OCI-LY1 (cell line): ENCODE measurements around the gene METTL8.
A peak's percentile ranks its signal among the peaks of the same experiment; 100 is the strongest.
"Not testable (repeated sequence)": the region's sequence is repeated elsewhere in the genome, so short reads cannot be mapped to it uniquely, and the experiment has no call there.

Source experiments
- H2AFZ ChIP-seq: fragments of 200-600 bp; sonication (generic), shearing (Covaris generic); 2 replicates; pipeline ENCODE4 v1.6.0; 2014; ENCODE audit warnings: antibody characterized with exemption, mild to moderate bottlenecking, low read length
- H3F3A ChIP-seq: fragments of 200-600 bp; sonication (generic), shearing (Covaris generic); 2 replicates; pipeline ENCODE4 v1.6.0; 2014; ENCODE audit warnings: mild to moderate bottlenecking, antibody characterized with exemption, low read length, moderate library complexity; ENCODE audit not compliant: insufficient read depth
- H3K27ac ChIP-seq: fragments of 200-600 bp; sonication (generic); 2 replicates; pipeline ENCODE4 v1.5.1; 2014; ENCODE audit warnings: low read length, mixed run types, mild to moderate bottlenecking, low read depth; ENCODE audit not compliant: poor library complexity, severe bottlenecking
- H3K27me3 ChIP-seq: fragments of 200-600 bp; sonication (generic); 2 replicates; pipeline ENCODE4 v1.6.0; 2014; ENCODE audit warnings: antibody characterized with exemption, mild to moderate bottlenecking, low read length, moderate library complexity; ENCODE audit not compliant: insufficient read depth
- H3K36me3 ChIP-seq: fragments of 200-600 bp; sonication (generic); 2 replicates; pipeline ENCODE4 v1.6.1; 2014; ENCODE audit warnings: mild to moderate bottlenecking, antibody characterized with exemption, low read length, moderate library complexity, mixed read lengths; ENCODE audit not compliant: insufficient read depth
- H3K4me1 ChIP-seq: fragments of 200-600 bp; sonication (generic); 2 replicates; pipeline ENCODE4 v1.5.1; 2014; ENCODE audit warnings: mild to moderate bottlenecking, low read length, moderate library complexity; ENCODE audit not compliant: insufficient read depth, severe bottlenecking
- H3K4me2 ChIP-seq: fragments of 200-600 bp; sonication (generic), shearing (Covaris generic); 2 replicates; pipeline ENCODE4 v1.6.1; 2014; ENCODE audit warnings: low read length
- H3K4me3 ChIP-seq: fragments of 200-600 bp; sonication (generic); 2 replicates; pipeline ENCODE4 v1.5.1; 2014; ENCODE audit warnings: low read length, low read depth, mild to moderate bottlenecking, mixed read lengths; ENCODE audit not compliant: poor library complexity, severe bottlenecking
- H3K79me2 ChIP-seq: fragments of 200-600 bp; shearing (Covaris generic); 2 replicates; pipeline ENCODE4 v1.6.1; 2016; ENCODE audit warnings: mixed run types, low read length, mixed read lengths; ENCODE audit not compliant: insufficient read depth
- H3K9ac ChIP-seq: fragments of 200-600 bp; sonication (generic), shearing (Covaris generic); 2 replicates; pipeline ENCODE4 v1.6.1; 2014; ENCODE audit warnings: mild to moderate bottlenecking, low read length, mixed read lengths
- H3K9me2 ChIP-seq: fragments of 200-600 bp; sonication (generic), shearing (Covaris generic); 2 replicates; pipeline ENCODE4 v1.6.1; 2014; ENCODE audit warnings: low read depth, mild to moderate bottlenecking, low read length, mixed read lengths
- H3K9me3 ChIP-seq: fragments of 200-600 bp; shearing (Covaris generic); 2 replicates; pipeline ENCODE4 v1.6.1; 2014; ENCODE audit warnings: low read length, mixed read lengths
- H4K20me1 ChIP-seq: fragments of 200-600 bp; sonication (generic), shearing (Covaris generic); 2 replicates; pipeline ENCODE4 v1.6.0; 2016; ENCODE audit warnings: mild to moderate bottlenecking, low read length; ENCODE audit not compliant: insufficient read depth
- CTCF ChIP-seq: fragments of 200-600 bp; sonication (generic), shearing (Covaris generic); IDR thresholded peaks from 2 replicates; pipeline ENCODE4 v1.5.1; 2017; ENCODE audit warnings: mild to moderate bottlenecking, antibody characterized with exemption, low read length, moderate library complexity, mixed read lengths
- EZH2 ChIP-seq: fragments of 200-600 bp; sonication (generic), shearing (Covaris generic); IDR thresholded peaks from 2 replicates; pipeline ENCODE4 v1.8.0; 2017; ENCODE audit warnings: borderline replicate concordance, mixed run types, mild to moderate bottlenecking, antibody characterized with exemption, low read length, moderate library complexity, mixed read lengths

Gene METTL8

DNA sequence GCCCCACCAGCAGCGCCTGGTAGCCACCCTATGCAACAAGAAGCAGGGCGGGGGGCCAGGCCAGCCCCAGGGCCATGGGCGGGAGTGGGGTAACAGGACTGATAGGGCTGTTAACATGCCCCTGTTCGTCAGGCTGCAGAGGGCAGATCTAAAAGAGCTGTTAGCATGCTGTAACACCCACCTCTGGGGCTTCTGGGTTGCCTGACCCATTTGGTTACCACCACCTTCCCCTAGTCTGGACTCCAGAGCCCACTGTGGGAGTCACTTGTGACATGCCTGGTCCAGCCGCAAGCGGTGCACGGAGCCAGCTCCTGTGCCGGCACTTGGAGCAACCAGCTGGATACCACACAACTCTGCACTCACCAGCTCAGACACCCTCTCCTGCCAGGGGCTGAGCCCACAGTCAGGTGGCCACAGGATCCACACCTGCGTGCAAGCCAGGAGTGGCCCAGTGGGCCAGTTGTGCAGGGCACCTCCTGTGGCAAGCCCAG, 2.1 kb downstream of the METTL8 start:
- H3K36me3 ChIP-seq: peaks cover 43% of the 10 kb centered on the region
- peaks cover 27% of the 10 kb centered on the region for H3K4me1 ChIP-seq
- H4K20me1 ChIP-seq: no peaks in the 10 kb centered on the region
- peaks cover 21% of the 10 kb centered on the region for H3K9me3 ChIP-seq
- no peak overlapping the region for H2AFZ ChIP-seq
- H3K4me2 ChIP-seq: peak overlapping the region; percentile 86
- H3K27me3 ChIP-seq: no peaks in the 10 kb centered on the region
- H3K9me2 ChIP-seq: no peaks in the 10 kb centered on the region
- H3F3A ChIP-seq: 0 out of 2 replicates have a peak, but pooled peaks cover 6% of the 10 kb centered on the region
- H3K79me2 ChIP-seq: peaks cover 29% of the 10 kb centered on the region
- H3K27ac ChIP-seq: peak overlapping the region; percentile 73
- H3K4me3 ChIP-seq: peak overlapping the region; percentile 67
- TF ChIP-seq CTCF (no peak), EZH2 (no peak)
- H3K9ac ChIP-seq: no peak overlapping the region

DNA sequence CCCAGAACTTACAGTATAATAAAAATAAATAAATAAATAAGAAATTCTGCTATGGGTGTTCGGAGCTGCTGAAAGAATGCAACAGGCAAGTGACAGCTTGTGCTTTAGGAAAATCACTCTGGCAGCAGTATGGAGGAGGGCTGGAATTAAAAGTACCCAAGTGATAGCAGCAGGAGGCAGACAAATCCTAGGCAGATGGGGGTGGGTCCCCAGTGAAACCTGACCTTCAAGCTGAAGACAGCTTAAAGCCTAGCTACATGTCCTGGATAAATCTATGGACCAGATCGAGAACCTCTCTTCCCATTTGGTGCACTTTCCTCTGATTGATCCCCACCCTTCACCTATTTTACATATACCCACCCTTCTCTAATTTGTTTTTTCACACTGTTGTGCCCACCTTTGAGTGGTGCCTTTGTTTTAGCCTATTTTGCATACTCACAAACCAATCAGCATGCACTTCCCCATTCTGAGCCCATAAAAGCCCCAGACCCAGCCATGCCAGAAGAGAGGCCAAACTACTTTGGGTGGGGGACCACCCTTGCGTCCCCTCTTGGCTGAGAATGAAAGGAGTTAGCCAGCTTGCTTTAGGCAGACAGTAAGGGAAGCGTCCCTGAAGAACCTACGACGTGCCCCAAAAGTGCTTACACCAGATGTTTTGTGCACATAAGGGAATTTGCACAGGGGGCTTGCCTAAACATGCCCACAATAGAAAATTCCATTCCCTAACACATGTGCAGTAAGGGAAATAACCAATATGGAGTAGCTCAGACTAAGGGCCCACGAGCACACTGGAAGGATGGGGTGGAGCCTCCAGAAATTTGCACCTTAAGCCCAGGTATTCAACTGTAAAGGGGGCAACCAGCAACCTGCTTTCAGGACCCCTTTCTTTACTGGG, 3.0 kb downstream of the METTL8 start:
- Histone ChIP-seq H4K20me1 (no peaks in the 10 kb centered on the region), H3K9me2 (no peaks in the 10 kb centered on the region), H3K4me3 (no peak overlapping the region), H3K9me3 (peaks cover 24% of the 10 kb centered on the region), H3K4me1 (peaks cover 26% of the 10 kb centered on the region), H3K27me3 (no peaks in the 10 kb centered on the region), H3K9ac (no peak overlapping the region), H3F3A (0 out of 2 replicates have a peak, but pooled peaks cover 6% of the 10 kb centered on the region), H2AFZ (no peak overlapping the region), H3K79me2 (peaks cover 34% of the 10 kb centered on the region), H3K4me2 (no peak overlapping the region), H3K27ac (no peak overlapping the region), H3K36me3 (peaks cover 35% of the 10 kb centered on the region)
- TF ChIP-seq CTCF (no peak), EZH2 (no peak)

DNA sequence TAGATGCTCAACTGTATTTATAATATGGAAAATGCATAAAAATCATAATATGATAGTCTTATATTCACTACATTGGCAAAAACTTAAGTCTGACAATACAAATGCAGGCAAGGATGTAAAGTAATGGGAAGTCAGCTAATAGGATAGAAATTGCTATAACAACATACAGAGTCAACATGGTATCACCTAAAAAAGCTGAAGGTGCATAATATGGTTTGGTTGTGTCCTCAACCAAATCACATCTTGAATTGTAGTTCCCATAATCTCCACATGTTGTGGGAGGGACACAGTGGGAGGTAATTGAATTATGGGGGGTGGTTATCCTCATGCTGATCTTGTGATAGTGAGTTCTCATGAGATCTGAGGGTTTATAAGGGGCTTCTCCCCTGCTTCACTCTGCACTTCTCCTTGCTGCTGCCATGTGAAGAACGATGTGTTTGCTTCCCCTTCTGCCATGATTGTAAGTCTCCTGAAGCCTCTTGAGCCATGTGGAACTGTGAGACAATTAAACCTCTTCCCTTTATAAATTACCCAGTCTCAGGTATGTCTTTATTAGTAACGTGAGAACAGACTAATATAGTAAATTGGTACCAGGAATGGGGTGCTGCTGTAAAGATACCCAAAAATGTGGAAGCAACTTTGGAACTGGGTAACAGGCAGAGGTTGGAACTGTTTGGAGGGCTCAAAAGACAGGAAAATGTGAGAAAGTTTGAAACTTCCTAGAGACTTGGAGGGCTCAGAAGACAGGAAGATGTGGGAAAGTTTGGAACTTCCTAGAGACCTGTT, 10.9 kb downstream of the METTL8 start:
- not testable (repeated sequence) for H3K4me3 ChIP-seq, H3K27ac ChIP-seq, H3F3A ChIP-seq, H3K9ac ChIP-seq, H3K4me1 ChIP-seq, H4K20me1 ChIP-seq, H2AFZ ChIP-seq, H3K27me3 ChIP-seq, H3K4me2 ChIP-seq, H3K9me2 ChIP-seq
- H3K36me3 ChIP-seq: peaks cover 11% of the 10 kb centered on the region
- H3K79me2 ChIP-seq: peaks cover 15% of the 10 kb centered on the region; the same call in 1 of the 2 replicates
- H3K9me3 ChIP-seq: peaks cover 22% of the 10 kb centered on the region
